Mesothelial cell of epicardium (in vitro differentiated cells): ENCODE data around the gene HOXD9. TPM values are rescaled to one million over a fixed set of nuclear protein-coding genes. Genes with fewer than 3 reads are reported as not detected.
A peak's percentile ranks its signal among the peaks of the same experiment; 100 is the strongest.

Source experiments
- DNase-seq, 2 experiments: peaks; one replicate each; pipeline ENCODE4 v3.0.0; 2021; ENCODE audit warnings: low spot score in 2 of 2; ENCODE audit not compliant: unreplicated experiment in 2 of 2
- H3K27ac Mint-ChIP-seq: 2 replicates; pipeline ENCODE4 v1.8.0; 2021; ENCODE audit warnings: mixed read lengths
- H3K27me3 Mint-ChIP-seq: 2 replicates; pipeline ENCODE4 v1.8.0; 2021; ENCODE audit warnings: low read depth, mixed read lengths
- H3K36me3 Mint-ChIP-seq: 2 replicates; pipeline ENCODE4 v1.8.0; 2021; ENCODE audit warnings: mixed read lengths
- H3K4me1 Mint-ChIP-seq: 2 replicates; pipeline ENCODE4 v1.8.0; 2021; ENCODE audit warnings: mixed read lengths
- H3K4me3 Mint-ChIP-seq: 2 replicates; pipeline ENCODE4 v1.8.0; 2021; ENCODE audit warnings: mild to moderate bottlenecking, moderate library complexity, mixed read lengths
- H3K9me3 Mint-ChIP-seq: 2 replicates; pipeline ENCODE4 v1.8.0; 2021; ENCODE audit warnings: mixed read lengths
- CTCF ChIP-seq: fragments of 200-600 bp; sonication (generic); IDR thresholded peaks from one replicate; pipeline ENCODE4 v1.5.0; 2021; ENCODE audit warnings: antibody characterized with exemption; ENCODE audit not compliant: unreplicated experiment
- total RNA-seq: library from RNA; stranded (reverse); gene quantifications from 3 replicates; pipeline ENCODE4 v1.2.1, GENCODE V29; 2021

HOXD9 gene
- total RNA-seq, 1 donor from 2014 or later = 1.1 TPM

- Mint-ChIP-seq H3K4me1 (peaks cover 8% of the 10 kb centered on the region), H3K4me3 (no peak overlapping the region), H3K9me3 (no peaks in the 10 kb centered on the region), H3K27me3 (peaks cover 90% of the 10 kb centered on the region), H3K36me3 (no peaks in the 10 kb centered on the region), H3K27ac (no peak overlapping the region)
- peak; percentile 45 for TF ChIP-seq CTCF
- DNase-seq = no peak
Measured at GRCh38 chr2:176111309-176111663, 11.2 kb upstream of the HOXD9 start.

- Mint-ChIP-seq H3K27ac (no peak overlapping the region), H3K27me3 (peaks cover 93% of the 10 kb centered on the region), H3K36me3 (peaks cover 3% of the 10 kb centered on the region), H3K4me3 (no peak overlapping the region), H3K9me3 (peaks cover 3% of the 10 kb centered on the region), H3K4me1 (peaks cover 7% of the 10 kb centered on the region)
- no peak for DNase-seq
- no peak for TF ChIP-seq CTCF
Measured at GRCh38 chr2:176111846-176112374, 10.6 kb upstream of the HOXD9 start.

- no peak for TF ChIP-seq CTCF
- Mint-ChIP-seq H3K4me1 (peaks cover 4% of the 10 kb centered on the region), H3K27ac (no peak overlapping the region), H3K27me3 (peaks cover 95% of the 10 kb centered on the region), H3K4me3 (no peak overlapping the region), H3K36me3 (peaks cover 3% of the 10 kb centered on the region), H3K9me3 (peaks cover 4% of the 10 kb centered on the region)
- DNase-seq = no peak
Measured at GRCh38 chr2:176112375-176113302, 9.9 kb upstream of the HOXD9 start.

- H3K9me3 Mint-ChIP-seq = peaks cover 4% of the 10 kb centered on the region
- no peak overlapping the region for H3K27ac Mint-ChIP-seq
- no peak overlapping the region for H3K4me3 Mint-ChIP-seq
- no peak for DNase-seq
- TF ChIP-seq CTCF = no peak
- peaks cover 99% of the 10 kb centered on the region for H3K27me3 Mint-ChIP-seq
- peaks cover 3% of the 10 kb centered on the region for H3K36me3 Mint-ChIP-seq
- peaks cover 1% of the 10 kb centered on the region for H3K4me1 Mint-ChIP-seq
Measured at GRCh38 chr2:176114120-176114929, 8.2 kb upstream of the HOXD9 start.

GRCh38 chr2:176114930-176115625 is 7.4 kb upstream of the HOXD9 start:
- Mint-ChIP-seq H3K9me3 (peaks cover 4% of the 10 kb centered on the region), H3K4me1 (peaks cover 1% of the 10 kb centered on the region), H3K27me3 (peaks cover 99% of the 10 kb centered on the region), H3K36me3 (peaks cover 3% of the 10 kb centered on the region), H3K4me3 (no peak overlapping the region), H3K27ac (no peak overlapping the region)
- DNase-seq = no peak
- no peak for TF ChIP-seq CTCF
